A549 (cell line): ENCODE results near the gene ANAPC7. TPM values are rescaled to one million over a fixed set of nuclear protein-coding genes. Genes with fewer than 3 reads are reported as not detected.
A peak's percentile ranks its signal among the peaks of the same experiment; 100 is the strongest.

Experiments
- ATAC-seq, 2 experiments: fragments of 200-7000 bp in 1 of 2; fragments of >200 bp in 1 of 2; cut with Nextera tagmentation in 1 of 2; cut with Tn5 transposase in 1 of 2; 3 replicates each; pipeline versions ENCODE4 v1.8.0 to v1.9.1; 2018 to 2020; ENCODE audit warnings: mild to moderate bottlenecking in 1 of 2, moderate library complexity in 1 of 2
- CTCF ChIA-PET: fragments of 300-600 bp; sonication (Branson Sonifier 250); formaldehyde crosslinking; extraction: SDS; loops from one replicate; lab custom pipeline; 2021; ENCODE audit warnings: antibody characterized with exemption, inconsistent platforms; lab: Yijun Ruan, JAX
- POLR2A ChIA-PET: fragments of 350-600 bp; formaldehyde crosslinking; extraction: SDS; loops from one replicate; lab custom pipeline; 2021; ENCODE audit warnings: antibody characterized with exemption, inconsistent platforms; lab: Yijun Ruan, JAX
- DNase-seq, 2 experiments: peaks; one replicate each; pipeline versions ENCODE4 v3.0.0 to v3.0.0-alpha.2; 2011 to 2016; ENCODE audit warnings: low read depth in 1 of 2, low spot score in 1 of 2
- FAIRE-seq: peaks from 2 replicates; lab custom pipeline; 2011; peaks lifted over from hg19 to GRCh38; lab: Jason Lieb, UNC
- H3K27ac ChIP-seq, 2 experiments: fragments of >200 bp; sonication (Bioruptor Twin); formaldehyde crosslinking; 3 replicates each; pipeline ENCODE4 v1.5.1; 2016 to 2017
- H3K4me1 ChIP-seq: fragments of >200 bp; sonication (Bioruptor Twin); formaldehyde crosslinking; 3 replicates; pipeline ENCODE4 v1.6.1; 2016
- H3K4me2 ChIP-seq: fragments of >200 bp; sonication (Bioruptor Twin); formaldehyde crosslinking; 3 replicates; pipeline ENCODE4 v1.6.1; 2016
- H3K4me3 ChIP-seq: fragments of >200 bp; sonication (Bioruptor Twin); formaldehyde crosslinking; 3 replicates; pipeline ENCODE4 v1.5.1; 2016
- H3K9me3 ChIP-seq: fragments of >200 bp; sonication (Bioruptor Twin); formaldehyde crosslinking; 3 replicates; pipeline ENCODE4 v1.6.1; 2016
- BCL3 ChIP-seq: fragments of >200 bp; sonication (Bioruptor Twin); formaldehyde crosslinking; IDR thresholded peaks from 3 replicates; pipeline ENCODE4 v1.6.1; 2016
- CHD2 ChIP-seq: fragments of 150-350 bp; IDR thresholded peaks from 2 replicates; pipeline ENCODE4 v1.6.1; 2014; ENCODE audit warnings: low read length; ENCODE audit not compliant: partially characterized antibody
- CHD4 ChIP-seq: fragments of 200-600 bp; sonication (generic); IDR thresholded peaks from 2 replicates; pipeline ENCODE4 v1.6.1; 2016; ENCODE audit warnings: antibody characterized with exemption, mild to moderate bottlenecking, borderline replicate concordance
- CTCF ChIP-seq: fragments of >200 bp; sonication (Bioruptor Twin); formaldehyde crosslinking; IDR thresholded peaks from 3 replicates; pipeline ENCODE4 v1.5.1; 2016
- EHF ChIP-seq: fragments of 250-450 bp; sonication (Bioruptor Pico); IDR thresholded peaks from 2 replicates; pipeline ENCODE4 v1.5.0; 2020; ENCODE audit warnings: mild to moderate bottlenecking
- FOXS1 ChIP-seq: fragments of 250-450 bp; sonication (Bioruptor Pico); IDR thresholded peaks from 2 replicates; pipeline ENCODE4 v1.5.0; 2020; ENCODE audit warnings: mild to moderate bottlenecking, moderate library complexity
- HEYL ChIP-seq: fragments of 250-450 bp; sonication (Bioruptor Pico); IDR thresholded peaks from 2 replicates; pipeline ENCODE4 v1.8.0; 2021; ENCODE audit warnings: mild to moderate bottlenecking, moderate library complexity
- HMGXB4 ChIP-seq: fragments of 250-450 bp; sonication (Bioruptor Pico); IDR thresholded peaks from 2 replicates; pipeline ENCODE4 v1.5.0; 2021; ENCODE audit warnings: mild to moderate bottlenecking, moderate library complexity, borderline replicate concordance
- HOXB13 ChIP-seq: fragments of 250-450 bp; sonication (Bioruptor Pico); IDR thresholded peaks from 2 replicates; pipeline ENCODE4 v1.5.0; 2020; ENCODE audit warnings: low read depth, mild to moderate bottlenecking, moderate library complexity
- JUNB ChIP-seq: fragments of >200 bp; sonication (Bioruptor Twin); formaldehyde crosslinking; IDR thresholded peaks from 2 replicates; pipeline ENCODE4 v1.6.1; 2016
- KDM1A ChIP-seq: fragments of 200-600 bp; sonication (generic); IDR thresholded peaks from 2 replicates; pipeline ENCODE4 v1.6.1; 2016; ENCODE audit warnings: low read depth, mild to moderate bottlenecking
- KDM5A ChIP-seq: fragments of 200-600 bp; sonication (generic); IDR thresholded peaks from 2 replicates; pipeline ENCODE4 v1.6.1; 2016; ENCODE audit warnings: antibody characterized with exemption, mild to moderate bottlenecking
- MAFK ChIP-seq: fragments of 450-650 bp; IDR thresholded peaks from 2 replicates; pipeline ENCODE4 v1.6.1; 2014; ENCODE audit not compliant: partially characterized antibody
- MAX ChIP-seq: IDR thresholded peaks from 2 replicates; pipeline ENCODE4 v1.6.1; 2012
- MAZ ChIP-seq: fragments of 150-350 bp; IDR thresholded peaks from 2 replicates; pipeline ENCODE4 v1.6.1; 2014; ENCODE audit warnings: antibody characterized with exemption, low read depth, low read length, borderline replicate concordance
- MYC ChIP-seq: IDR thresholded peaks from 2 replicates; pipeline ENCODE4 v1.6.1; 2012; ENCODE audit warnings: mild to moderate bottlenecking, inconsistent platforms, low read length, improper control_type of control experiment, borderline replicate concordance
- NR3C1 ChIP-seq: fragments of >200 bp; sonication (Bioruptor Twin); formaldehyde crosslinking; IDR thresholded peaks from 3 replicates; pipeline ENCODE4 v1.6.1; 2017
- PHF8 ChIP-seq: fragments of 200-600 bp; sonication (generic); IDR thresholded peaks from 2 replicates; pipeline ENCODE4 v1.6.1; 2016; ENCODE audit warnings: low read depth, mild to moderate bottlenecking, antibody characterized with exemption, moderate library complexity, borderline replicate concordance
- RAD21 ChIP-seq, 2 experiments: fragments of >200 bp in 1 of 2; sonication (Bioruptor Twin) in 1 of 2; formaldehyde crosslinking in 1 of 2; IDR thresholded peaks in 1 of 2; conservative IDR thresholded peaks in 1 of 2; 2 replicates in 1 of 2; 3 replicates in 1 of 2; pipeline ENCODE4 v1.6.1; 2012 to 2018; ENCODE audit warnings: inconsistent platforms in 1 of 2
- REST ChIP-seq: fragments of 200-600 bp; sonication (generic); IDR thresholded peaks from 2 replicates; pipeline ENCODE4 v1.6.1; 2016; ENCODE audit warnings: antibody characterized with exemption, mild to moderate bottlenecking, moderate library complexity
- RFX5 ChIP-seq: fragments of 450-650 bp; IDR thresholded peaks from 2 replicates; pipeline ENCODE4 v1.7.1; 2014; ENCODE audit warnings: antibody characterized with exemption, mild to moderate bottlenecking, moderate library complexity
- WGBS: methylation state at CpG from one replicate; pipeline ENCODE4 v1.1.6; 2017; ENCODE audit errors: missing lambda C conversion rate; 5-methylcytosine and 5-hydroxymethylcytosine counted together
- polyA plus RNA-seq, 4 experiments: library from polyadenylated mRNA; depleted of rRNA in 3 of 4; stranded (reverse); fragments of >200 nt; fragmentation: RNase III in 1 of 4; extraction: RNeasy Plus Mini Kit Qiagen cat#74134 plus additional on column Dnase treatment in 1 of 4; gene quantifications; 2 replicates in 3 of 4; 3 replicates in 1 of 4; pipeline ENCODE4 v1.2.3, GENCODE V29; 2011 to 2017

The ANAPC7 gene
- polyA plus RNA-seq, 2 of the 4 experiments (the other 2 are of a cell fraction): 66.1 to 122 TPM

- TF ChIP-seq HMGXB4 (CRISPR knock-in tag): no peak
- TF ChIP-seq HOXB13 (CRISPR knock-in tag): no peak
- TF ChIP-seq MYC: no peak
- no peak for TF ChIP-seq EHF (CRISPR knock-in tag)
- no peak for TF ChIP-seq MAZ
- no peak for TF ChIP-seq RAD21 (conservative IDR thresholded peaks at IDR 0.05 in 1 of 2, IDR thresholded peaks at IDR 0.05 in 1 of 2)
Observed at GRCh38 chr12:110373025-110373424, 30.5 kb downstream of the ANAPC7 start (continued).

GRCh38 chr12:110372056-110372425, 31.5 kb downstream of the ANAPC7 start:
- H3K27ac ChIP-seq: no peak overlapping the region
- FAIRE-seq (no peak), DNase-seq (no peak), ATAC-seq (peak; percentile 10 to 32; a peak in 3 of 6 replicates)
- ChIA-PET CTCF (interaction anchor here (1.3 to 2.8 kb wide), 5 partner anchors 11 to 59 kb away, joined by 3 to 13 read pairs (median 6); no protein-coding TSS in a partner anchor), POLR2A (no interaction called here)
- 96% methylated on average over 7 of the region's 7 CpGs for WGBS
- no peak for TF ChIP-seq RFX5
- no peak for TF ChIP-seq HEYL (CRISPR knock-in tag)
- TF ChIP-seq PHF8: no peak
- no peak for TF ChIP-seq MAFK
- no peak for TF ChIP-seq FOXS1
- TF ChIP-seq BCL3: no peak
- no peak for TF ChIP-seq CHD4
- no peak for TF ChIP-seq NR3C1
- TF ChIP-seq JUNB: no peak
- TF ChIP-seq MAX: no peak
- no peak for TF ChIP-seq CHD2
- no peak for TF ChIP-seq KDM1A
- TF ChIP-seq KDM5A: no peak
- no peak for TF ChIP-seq CTCF
- no peak for TF ChIP-seq REST
- H3K4me1 ChIP-seq: no peaks in the 10 kb centered on the region
- no peak overlapping the region for H3K4me3 ChIP-seq
- H3K9me3 ChIP-seq: no peaks in the 10 kb centered on the region
- no peak overlapping the region for H3K4me2 ChIP-seq
